Stomach (tissue), 4 donors: Measurements from ENCODE around the gene DPP6.

Experiments used
- EP300 ChIP-seq: sonication (generic); formaldehyde crosslinking; IDR thresholded peaks from one replicate; pipeline ENCODE4 v1.6.1; 2017; ENCODE audit warnings: antibody characterized with exemption
- POLR2A ChIP-seq, 4 donors: fragments of 450-650 bp; IDR thresholded peaks; one replicate each; pipeline ENCODE4 v1.6.1; 2016; ENCODE audit warnings: antibody characterized with exemption in 4 of 4, control low read depth in 2 of 4, mild to moderate bottlenecking in 1 of 4, moderate library complexity in 1 of 4
- POLR2AphosphoS5 ChIP-seq, 3 donors: sonication (generic); formaldehyde crosslinking; IDR thresholded peaks; one replicate each; pipeline ENCODE4 v1.6.1; 2016; ENCODE audit warnings: antibody characterized with exemption in 3 of 3
- TF ChIP-seq, protein P1 (sequence below), 7 experiments: fragments of 450-650 bp in 4 of 7; fragments of 200-600 bp in 3 of 7; sonication (generic) in 3 of 7; IDR thresholded peaks; one replicate each; pipeline ENCODE4 v1.5.1; 2016 to 2019; ENCODE audit warnings: antibody characterized with exemption in 7 of 7, control low read depth in 2 of 7, mild to moderate bottlenecking in 1 of 7

- TF ChIP-seq, protein P1, sequence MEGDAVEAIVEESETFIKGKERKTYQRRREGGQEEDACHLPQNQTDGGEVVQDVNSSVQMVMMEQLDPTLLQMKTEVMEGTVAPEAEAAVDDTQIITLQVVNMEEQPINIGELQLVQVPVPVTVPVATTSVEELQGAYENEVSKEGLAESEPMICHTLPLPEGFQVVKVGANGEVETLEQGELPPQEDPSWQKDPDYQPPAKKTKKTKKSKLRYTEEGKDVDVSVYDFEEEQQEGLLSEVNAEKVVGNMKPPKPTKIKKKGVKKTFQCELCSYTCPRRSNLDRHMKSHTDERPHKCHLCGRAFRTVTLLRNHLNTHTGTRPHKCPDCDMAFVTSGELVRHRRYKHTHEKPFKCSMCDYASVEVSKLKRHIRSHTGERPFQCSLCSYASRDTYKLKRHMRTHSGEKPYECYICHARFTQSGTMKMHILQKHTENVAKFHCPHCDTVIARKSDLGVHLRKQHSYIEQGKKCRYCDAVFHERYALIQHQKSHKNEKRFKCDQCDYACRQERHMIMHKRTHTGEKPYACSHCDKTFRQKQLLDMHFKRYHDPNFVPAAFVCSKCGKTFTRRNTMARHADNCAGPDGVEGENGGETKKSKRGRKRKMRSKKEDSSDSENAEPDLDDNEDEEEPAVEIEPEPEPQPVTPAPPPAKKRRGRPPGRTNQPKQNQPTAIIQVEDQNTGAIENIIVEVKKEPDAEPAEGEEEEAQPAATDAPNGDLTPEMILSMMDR (IDR thresholded peaks at IDR 0.05): no peak
- no peak for TF ChIP-seq POLR2A (IDR thresholded peaks at IDR 0.05)
- no peak for TF ChIP-seq EP300
- TF ChIP-seq POLR2AphosphoS5 (IDR thresholded peaks at IDR 0.05): no peak
These were observed 516.1 kb downstream of the DPP6 start for GRCh38 chr7:154568346-154568745.
